HepG2 (cell line): Measurements from ENCODE around the gene SHROOM1. TPM values are rescaled to one million over a fixed set of nuclear protein-coding genes. Genes with fewer than 3 reads are reported as not detected.
A peak's percentile ranks its signal among the peaks of the same experiment; 100 is the strongest.

Experiments
- BRCA1 ChIP-seq: sonication (generic); formaldehyde crosslinking; IDR thresholded peaks from 2 replicates; pipeline ENCODE4 v1.4.0; 2020; ENCODE audit warnings: missing genetic modification reagents
- ESRRA ChIP-seq: sonication (generic); formaldehyde crosslinking; IDR thresholded peaks from 2 replicates; pipeline ENCODE4 v1.5.1; 2020; ENCODE audit warnings: mild to moderate bottlenecking, low read depth, missing genetic modification reagents
- FOXK2 ChIP-seq: fragments of 450-650 bp; IDR thresholded peaks from 2 replicates; pipeline ENCODE4 v1.6.1; 2016
- MBD4 ChIP-seq: IDR thresholded peaks from 2 replicates; pipeline ENCODE4 v1.6.1; 2012; ENCODE audit warnings: low read length, inconsistent platforms, borderline replicate concordance
- NFIC ChIP-seq: IDR thresholded peaks from 2 replicates; pipeline ENCODE4 v1.6.1; 2012; ENCODE audit warnings: mild to moderate bottlenecking, low read length, inconsistent platforms
- RXRA ChIP-seq: sonication (generic); formaldehyde crosslinking; IDR thresholded peaks from 2 replicates; pipeline ENCODE4 v1.5.1; 2020; ENCODE audit warnings: missing genetic modification reagents
- TAF15 ChIP-seq: fragments of 200-400 bp; formaldehyde crosslinking; IDR thresholded peaks from one replicate; pipeline ENCODE4 v1.6.1; 2018; ENCODE audit warnings: mild to moderate bottlenecking, low read depth, low read length; ENCODE audit not compliant: poor library complexity, severe bottlenecking
- TEAD3 ChIP-seq: optimal IDR thresholded peaks from 2 replicates; pipeline ENCODE3; 2016; ENCODE audit warnings: borderline replicate concordance
- ZNF777 ChIP-seq: sonication (generic); formaldehyde crosslinking; IDR thresholded peaks from 2 replicates; pipeline ENCODE4 v1.4.0; 2020; ENCODE audit warnings: missing genetic modification reagents
- polyA plus RNA-seq, 8 experiments: library from polyadenylated mRNA; depleted of rRNA in 3 of 8; stranded (reverse) in 7 of 8; unstranded in 1 of 8; fragments of >200 nt; fragmentation: Illumina TruSeq in 4 of 8; extraction: Trizol in 4 of 8; gene quantifications; 2 replicates each; pipeline versions ENCODE4 v1.2.1 to v1.2.3, GENCODE V29; 2011 to 2016; ENCODE audit warnings: low read depth in 4 of 8, missing spikeins in 1 of 8, mixed read lengths in 1 of 8; ENCODE audit not compliant: insufficient read depth in 1 of 8
- total RNA-seq, 5 experiments: library from RNA; depleted of rRNA; stranded (reverse); fragments of >200 nt; fragmentation: Illumina TruSeq; extraction: Trizol; gene quantifications; 2 replicates each; pipeline ENCODE4 v1.2.3, GENCODE V29; 2016; ENCODE audit warnings: low read depth in 1 of 5
- TF ChIP-seq, protein P1 (sequence below): sonication (generic); formaldehyde crosslinking; IDR thresholded peaks from 2 replicates; pipeline ENCODE4 v1.5.0; 2020; ENCODE audit warnings: mild to moderate bottlenecking, missing genetic modification reagents
- TF ChIP-seq, protein P2 (sequence below): sonication (generic); formaldehyde crosslinking; IDR thresholded peaks from 2 replicates; pipeline ENCODE4 v1.4.0; 2020; ENCODE audit warnings: missing genetic modification reagents
- TF ChIP-seq, protein P3 (sequence below): sonication (generic); formaldehyde crosslinking; IDR thresholded peaks from 2 replicates; pipeline ENCODE4 v1.4.0; 2020; ENCODE audit warnings: missing genetic modification reagents, borderline replicate concordance
- TF ChIP-seq, protein P4 (sequence below): IDR thresholded peaks from 2 replicates; pipeline ENCODE4 v1.4.0; 2020; ENCODE audit warnings: mild to moderate bottlenecking, missing genetic modification reagents
- TF ChIP-seq, protein P5 (sequence below): sonication (generic); formaldehyde crosslinking; conservative IDR thresholded peaks from 2 replicates; pipeline ENCODE4 v1.4.0; 2020; ENCODE audit warnings: missing genetic modification reagents

Gene SHROOM1
- total and polyA plus RNA-seq, 2 of the 13 experiments (the other 11 are each of a cell fraction or from before 2014, with no cell fraction given) = 18.2 to 25.7 TPM

DNA sequence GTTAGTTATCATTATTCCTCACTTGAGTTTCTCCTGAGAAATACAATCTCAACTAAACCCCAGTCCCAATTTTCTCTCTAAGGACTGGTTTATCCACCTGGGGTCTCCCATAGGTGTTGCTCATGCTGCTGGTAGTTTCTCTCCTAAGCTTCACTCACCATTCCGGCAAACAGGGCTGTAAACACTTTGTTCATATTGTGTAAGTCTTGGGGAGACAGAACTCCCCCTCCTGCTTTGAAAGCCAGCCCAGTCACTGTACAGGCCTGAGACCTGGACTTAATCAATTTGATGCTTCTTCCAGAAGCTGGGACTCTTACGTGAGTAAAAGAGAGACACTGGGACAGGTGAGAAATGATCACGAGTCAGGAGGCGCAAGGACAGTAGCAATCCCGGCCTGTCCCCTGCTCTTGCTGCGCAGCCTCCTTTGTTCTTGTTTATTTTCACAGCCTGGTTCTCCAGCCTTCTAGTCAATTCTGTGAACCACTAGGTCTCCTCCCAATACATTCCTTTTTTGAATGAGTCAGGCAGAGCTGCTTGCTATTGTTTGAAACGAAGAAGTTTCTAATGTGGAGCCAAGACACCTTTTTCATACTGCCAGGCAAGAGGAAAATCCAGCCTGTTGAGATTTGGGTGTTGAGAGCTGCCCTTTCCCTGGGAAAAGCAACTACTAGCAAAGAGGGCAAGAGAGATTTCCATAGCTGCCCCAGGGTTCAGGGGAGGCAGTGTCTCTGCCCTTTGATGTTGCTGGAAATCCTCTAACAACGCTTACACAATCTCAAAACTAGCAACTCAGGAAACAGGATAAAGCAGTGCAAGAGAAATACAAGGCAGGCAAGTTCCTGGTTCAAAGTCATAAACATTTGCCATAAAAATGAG lies 9.2 kb upstream of the SHROOM1 start (continued):
- TF ChIP-seq ESRRA (CRISPR knock-in tag) (0 out of 2 replicates have a peak, but pooled peaks have one; percentile 32), NFIC (peak; percentile 75; the same call in 1 of the 2 replicates), ZNF777 (CRISPR knock-in tag) (0 out of 2 replicates have a peak, but pooled peaks have one; percentile 8), FOXK2 (peak; percentile 3; the same call in 1 of the 2 replicates), TEAD3 (CRISPR knock-in tag) (peak; percentile 45), MBD4 (peak; percentile 20; the same call in 1 of the 2 replicates), RXRA (CRISPR knock-in tag) (peak; percentile 55; the same call in 1 of the 2 replicates), BRCA1 (CRISPR knock-in tag) (0 out of 2 replicates have a peak, but pooled peaks have one; percentile 46), TAF15 (no peak)
- TF ChIP-seq, protein P1, sequence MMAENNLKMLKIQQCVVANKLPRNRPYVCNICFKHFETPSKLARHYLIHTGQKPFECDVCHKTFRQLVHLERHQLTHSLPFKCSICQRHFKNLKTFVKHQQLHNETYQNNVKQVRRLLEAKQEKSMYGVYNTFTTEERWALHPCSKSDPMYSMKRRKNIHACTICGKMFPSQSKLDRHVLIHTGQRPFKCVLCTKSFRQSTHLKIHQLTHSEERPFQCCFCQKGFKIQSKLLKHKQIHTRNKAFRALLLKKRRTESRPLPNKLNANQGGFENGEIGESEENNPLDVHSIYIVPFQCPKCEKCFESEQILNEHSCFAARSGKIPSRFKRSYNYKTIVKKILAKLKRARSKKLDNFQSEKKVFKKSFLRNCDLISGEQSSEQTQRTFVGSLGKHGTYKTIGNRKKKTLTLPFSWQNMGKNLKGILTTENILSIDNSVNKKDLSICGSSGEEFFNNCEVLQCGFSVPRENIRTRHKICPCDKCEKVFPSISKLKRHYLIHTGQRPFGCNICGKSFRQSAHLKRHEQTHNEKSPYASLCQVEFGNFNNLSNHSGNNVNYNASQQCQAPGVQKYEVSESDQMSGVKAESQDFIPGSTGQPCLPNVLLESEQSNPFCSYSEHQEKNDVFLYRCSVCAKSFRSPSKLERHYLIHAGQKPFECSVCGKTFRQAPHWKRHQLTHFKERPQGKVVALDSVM (CRISPR knock-in tag) = 0 out of 2 replicates have a peak, but pooled peaks have one; percentile 40
- TF ChIP-seq, protein P2, sequence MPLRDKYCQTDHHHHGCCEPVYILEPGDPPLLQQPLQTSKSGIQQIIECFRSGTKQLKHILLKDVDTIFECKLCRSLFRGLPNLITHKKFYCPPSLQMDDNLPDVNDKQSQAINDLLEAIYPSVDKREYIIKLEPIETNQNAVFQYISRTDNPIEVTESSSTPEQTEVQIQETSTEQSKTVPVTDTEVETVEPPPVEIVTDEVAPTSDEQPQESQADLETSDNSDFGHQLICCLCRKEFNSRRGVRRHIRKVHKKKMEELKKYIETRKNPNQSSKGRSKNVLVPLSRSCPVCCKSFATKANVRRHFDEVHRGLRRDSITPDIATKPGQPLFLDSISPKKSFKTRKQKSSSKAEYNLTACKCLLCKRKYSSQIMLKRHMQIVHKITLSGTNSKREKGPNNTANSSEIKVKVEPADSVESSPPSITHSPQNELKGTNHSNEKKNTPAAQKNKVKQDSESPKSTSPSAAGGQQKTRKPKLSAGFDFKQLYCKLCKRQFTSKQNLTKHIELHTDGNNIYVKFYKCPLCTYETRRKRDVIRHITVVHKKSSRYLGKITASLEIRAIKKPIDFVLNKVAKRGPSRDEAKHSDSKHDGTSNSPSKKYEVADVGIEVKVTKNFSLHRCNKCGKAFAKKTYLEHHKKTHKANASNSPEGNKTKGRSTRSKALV = peak; percentile 52; the same call in 1 of the 2 replicates
- TF ChIP-seq, protein P3, sequence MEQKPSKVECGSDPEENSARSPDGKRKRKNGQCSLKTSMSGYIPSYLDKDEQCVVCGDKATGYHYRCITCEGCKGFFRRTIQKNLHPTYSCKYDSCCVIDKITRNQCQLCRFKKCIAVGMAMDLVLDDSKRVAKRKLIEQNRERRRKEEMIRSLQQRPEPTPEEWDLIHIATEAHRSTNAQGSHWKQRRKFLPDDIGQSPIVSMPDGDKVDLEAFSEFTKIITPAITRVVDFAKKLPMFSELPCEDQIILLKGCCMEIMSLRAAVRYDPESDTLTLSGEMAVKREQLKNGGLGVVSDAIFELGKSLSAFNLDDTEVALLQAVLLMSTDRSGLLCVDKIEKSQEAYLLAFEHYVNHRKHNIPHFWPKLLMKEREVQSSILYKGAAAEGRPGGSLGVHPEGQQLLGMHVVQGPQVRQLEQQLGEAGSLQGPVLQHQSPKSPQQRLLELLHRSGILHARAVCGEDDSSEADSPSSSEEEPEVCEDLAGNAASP (CRISPR knock-in tag) = peak; percentile 41; the same call in 1 of the 2 replicates
- TF ChIP-seq, protein P4, sequence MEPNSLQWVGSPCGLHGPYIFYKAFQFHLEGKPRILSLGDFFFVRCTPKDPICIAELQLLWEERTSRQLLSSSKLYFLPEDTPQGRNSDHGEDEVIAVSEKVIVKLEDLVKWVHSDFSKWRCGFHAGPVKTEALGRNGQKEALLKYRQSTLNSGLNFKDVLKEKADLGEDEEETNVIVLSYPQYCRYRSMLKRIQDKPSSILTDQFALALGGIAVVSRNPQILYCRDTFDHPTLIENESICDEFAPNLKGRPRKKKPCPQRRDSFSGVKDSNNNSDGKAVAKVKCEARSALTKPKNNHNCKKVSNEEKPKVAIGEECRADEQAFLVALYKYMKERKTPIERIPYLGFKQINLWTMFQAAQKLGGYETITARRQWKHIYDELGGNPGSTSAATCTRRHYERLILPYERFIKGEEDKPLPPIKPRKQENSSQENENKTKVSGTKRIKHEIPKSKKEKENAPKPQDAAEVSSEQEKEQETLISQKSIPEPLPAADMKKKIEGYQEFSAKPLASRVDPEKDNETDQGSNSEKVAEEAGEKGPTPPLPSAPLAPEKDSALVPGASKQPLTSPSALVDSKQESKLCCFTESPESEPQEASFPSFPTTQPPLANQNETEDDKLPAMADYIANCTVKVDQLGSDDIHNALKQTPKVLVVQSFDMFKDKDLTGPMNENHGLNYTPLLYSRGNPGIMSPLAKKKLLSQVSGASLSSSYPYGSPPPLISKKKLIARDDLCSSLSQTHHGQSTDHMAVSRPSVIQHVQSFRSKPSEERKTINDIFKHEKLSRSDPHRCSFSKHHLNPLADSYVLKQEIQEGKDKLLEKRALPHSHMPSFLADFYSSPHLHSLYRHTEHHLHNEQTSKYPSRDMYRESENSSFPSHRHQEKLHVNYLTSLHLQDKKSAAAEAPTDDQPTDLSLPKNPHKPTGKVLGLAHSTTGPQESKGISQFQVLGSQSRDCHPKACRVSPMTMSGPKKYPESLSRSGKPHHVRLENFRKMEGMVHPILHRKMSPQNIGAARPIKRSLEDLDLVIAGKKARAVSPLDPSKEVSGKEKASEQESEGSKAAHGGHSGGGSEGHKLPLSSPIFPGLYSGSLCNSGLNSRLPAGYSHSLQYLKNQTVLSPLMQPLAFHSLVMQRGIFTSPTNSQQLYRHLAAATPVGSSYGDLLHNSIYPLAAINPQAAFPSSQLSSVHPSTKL (CRISPR knock-in tag) = peak; percentile 83
- TF ChIP-seq, protein P5, sequence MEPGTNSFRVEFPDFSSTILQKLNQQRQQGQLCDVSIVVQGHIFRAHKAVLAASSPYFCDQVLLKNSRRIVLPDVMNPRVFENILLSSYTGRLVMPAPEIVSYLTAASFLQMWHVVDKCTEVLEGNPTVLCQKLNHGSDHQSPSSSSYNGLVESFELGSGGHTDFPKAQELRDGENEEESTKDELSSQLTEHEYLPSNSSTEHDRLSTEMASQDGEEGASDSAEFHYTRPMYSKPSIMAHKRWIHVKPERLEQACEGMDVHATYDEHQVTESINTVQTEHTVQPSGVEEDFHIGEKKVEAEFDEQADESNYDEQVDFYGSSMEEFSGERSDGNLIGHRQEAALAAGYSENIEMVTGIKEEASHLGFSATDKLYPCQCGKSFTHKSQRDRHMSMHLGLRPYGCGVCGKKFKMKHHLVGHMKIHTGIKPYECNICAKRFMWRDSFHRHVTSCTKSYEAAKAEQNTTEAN (CRISPR knock-in tag) = 0 out of 2 replicates have a peak, but pooled peaks have one; percentile 20
